WERI-Rb-1 (cell line): ENCODE measurements around the gene PHACTR3.

Experiments used
- DNase-seq: peaks from one replicate; pipeline ENCODE4 v3.0.0-alpha.2; 2020
- H3K27ac ChIP-seq: fragments of 250-450 bp; sonication (Bioruptor Pico); 2 replicates; pipeline ENCODE4 v1.5.1; 2020; ENCODE audit warnings: mild to moderate bottlenecking, moderate library complexity
- H3K27me3 ChIP-seq: fragments of 250-450 bp; sonication (Bioruptor Pico); 2 replicates; pipeline ENCODE4 v1.5.1; 2021; ENCODE audit warnings: mild to moderate bottlenecking, low read depth, moderate library complexity; ENCODE audit not compliant: insufficient read depth, severe bottlenecking
- H3K36me3 ChIP-seq: fragments of 250-450 bp; sonication (Bioruptor Pico); 2 replicates; pipeline ENCODE4 v1.5.1; 2020; ENCODE audit warnings: mild to moderate bottlenecking, moderate library complexity
- H3K4me3 ChIP-seq: 2 replicates; pipeline ENCODE4 v1.5.1; 2011; ENCODE audit warnings: low read depth, mild to moderate bottlenecking, control low read depth, low read length
- H3K9me3 ChIP-seq: fragments of 250-450 bp; sonication (Bioruptor Pico); 2 replicates; pipeline ENCODE4 v1.5.1; 2021; ENCODE audit warnings: mild to moderate bottlenecking, moderate library complexity; ENCODE audit not compliant: severe bottlenecking
- CTCF ChIP-seq: IDR thresholded peaks from 2 replicates; pipeline ENCODE4 v1.5.1; 2011; ENCODE audit warnings: low read depth, mild to moderate bottlenecking, control low read depth, inconsistent platforms, low read length

PHACTR3 gene

GRCh38 chr20:59736366-59736765, 132.0 kb downstream of the PHACTR3 start:
- no peaks in the 10 kb centered on the region for H3K36me3 ChIP-seq
- TF ChIP-seq CTCF = no peak
- no peak overlapping the region for H3K4me3 ChIP-seq
- no peaks in the 10 kb centered on the region for H3K9me3 ChIP-seq
- H3K27me3 ChIP-seq = peaks cover 84% of the 10 kb centered on the region
- H3K27ac ChIP-seq = no peak overlapping the region
- DNase-seq = no peak

- TF ChIP-seq CTCF = no peak
- H3K9me3 ChIP-seq = no peaks in the 10 kb centered on the region
- no peaks in the 10 kb centered on the region for H3K36me3 ChIP-seq
- no peak for DNase-seq
- H3K27ac ChIP-seq = no peak overlapping the region
- no peak overlapping the region for H3K4me3 ChIP-seq
- peaks cover 83% of the 10 kb centered on the region for H3K27me3 ChIP-seq
These were observed 132.8 kb downstream of the PHACTR3 start for GRCh38 chr20:59737073-59737666.

DNA sequence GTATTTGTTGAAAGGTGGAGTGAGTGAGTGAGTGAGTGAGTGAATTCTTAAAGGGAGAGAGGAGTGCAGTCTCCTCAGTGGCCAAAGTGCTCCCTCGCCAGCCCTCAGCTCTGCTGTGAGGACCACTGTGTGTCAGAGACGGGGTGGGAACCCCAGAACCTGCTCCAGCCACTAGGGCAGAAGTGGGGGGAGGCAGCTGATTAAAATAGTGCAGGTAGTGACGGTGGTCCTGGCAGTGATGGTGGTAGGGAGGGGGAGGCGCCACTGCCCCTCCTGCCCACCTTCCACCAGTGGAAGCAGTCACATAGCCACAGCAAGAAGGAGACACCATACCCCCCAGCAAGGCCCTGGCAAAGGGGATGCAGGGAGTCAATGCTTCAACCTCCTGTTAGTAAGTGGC, 133.5 kb downstream of the PHACTR3 start:
- Histone ChIP-seq H3K27ac (no peak overlapping the region), H3K36me3 (no peaks in the 10 kb centered on the region), H3K4me3 (no peak overlapping the region), H3K9me3 (no peaks in the 10 kb centered on the region), H3K27me3 (peaks cover 85% of the 10 kb centered on the region)
- TF ChIP-seq CTCF = no peak
- DNase-seq = no peak

GRCh38 chr20:59738851-59739250, 134.5 kb downstream of the PHACTR3 start:
- no peak for DNase-seq
- Histone ChIP-seq H3K36me3 (no peaks in the 10 kb centered on the region), H3K4me3 (no peak overlapping the region), H3K27ac (no peak overlapping the region), H3K27me3 (peaks cover 89% of the 10 kb centered on the region), H3K9me3 (no peaks in the 10 kb centered on the region)
- TF ChIP-seq CTCF = no peak

DNA sequence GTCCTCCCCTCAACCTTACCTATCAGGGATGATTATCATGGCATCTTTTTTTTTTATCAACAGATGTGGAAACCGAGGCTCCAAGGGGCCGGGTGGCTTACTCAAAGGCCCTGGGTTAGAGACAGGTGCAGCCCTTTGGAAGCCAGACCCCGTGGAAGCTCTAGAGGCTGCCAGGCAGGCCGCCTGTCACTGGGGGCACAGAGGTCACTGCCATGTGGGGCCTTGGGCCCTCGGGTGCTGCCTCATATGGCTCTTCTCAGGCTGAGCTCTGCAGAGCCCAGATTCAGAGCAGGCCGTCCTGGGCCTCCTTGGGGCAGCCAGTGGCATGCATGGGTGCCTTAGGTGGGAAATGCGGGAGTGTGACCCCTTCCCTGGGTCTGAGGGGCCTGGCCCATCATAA, 136.3 kb downstream of the PHACTR3 start:
- peaks cover 97% of the 10 kb centered on the region for H3K27me3 ChIP-seq
- no peak for TF ChIP-seq CTCF
- H3K27ac ChIP-seq = no peak overlapping the region
- H3K4me3 ChIP-seq = no peak overlapping the region
- H3K36me3 ChIP-seq = no peaks in the 10 kb centered on the region
- DNase-seq = no peak
- H3K9me3 ChIP-seq = no peaks in the 10 kb centered on the region

DNA sequence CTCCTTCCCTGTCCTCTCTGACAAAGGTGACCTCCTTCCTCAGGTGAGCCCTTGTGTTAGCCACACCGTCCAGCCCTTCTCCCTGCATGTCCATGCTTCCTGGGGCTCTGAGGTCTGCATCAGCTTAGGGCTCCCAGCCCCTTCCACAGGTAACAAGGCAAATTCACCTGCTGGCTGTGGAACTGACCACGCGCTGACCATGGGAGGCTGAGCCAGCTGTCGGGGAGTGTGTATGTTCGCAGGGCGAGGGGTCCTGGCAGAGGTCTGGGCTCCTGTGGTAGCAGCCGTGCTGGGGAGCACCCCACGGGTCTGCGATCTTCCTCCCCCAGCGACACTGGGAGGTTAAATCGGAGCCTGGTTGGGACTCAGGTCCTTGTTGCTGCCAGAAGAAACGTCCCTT, 136.7 kb downstream of the PHACTR3 start:
- H3K27me3 ChIP-seq = peaks cover 97% of the 10 kb centered on the region
- H3K4me3 ChIP-seq = no peak overlapping the region
- H3K9me3 ChIP-seq = no peaks in the 10 kb centered on the region
- no peak for TF ChIP-seq CTCF
- DNase-seq = no peak
- no peaks in the 10 kb centered on the region for H3K36me3 ChIP-seq
- no peak overlapping the region for H3K27ac ChIP-seq
